Measurements from ENCODE around the gene CMSS1.

DNA sequence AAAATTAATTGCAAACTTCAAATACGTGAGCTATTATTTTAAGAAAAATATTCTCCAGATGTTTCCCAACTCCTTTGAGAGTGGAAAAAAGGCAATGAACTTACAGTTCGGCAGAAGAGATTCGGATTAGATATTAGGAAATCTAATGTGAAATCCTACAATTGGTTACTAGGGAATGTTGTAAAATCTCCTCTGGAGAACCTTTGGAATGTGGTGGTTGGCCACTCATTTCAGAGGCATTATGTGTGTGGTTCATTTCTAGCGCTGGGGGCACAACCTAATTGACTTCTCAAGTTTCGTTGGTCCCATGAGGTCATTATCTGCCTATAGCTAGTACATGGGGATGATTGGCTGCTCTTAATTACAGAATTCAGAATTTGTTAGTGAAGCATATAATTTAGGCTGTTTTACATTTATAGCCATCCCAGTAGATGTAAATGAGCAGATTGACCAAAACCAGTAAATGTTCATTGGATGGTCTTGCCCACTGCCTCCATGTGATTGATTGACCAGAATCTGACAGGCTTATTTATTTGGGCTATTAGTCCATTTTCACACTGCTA, 34.6 kb upstream of the CMSS1 start:
- TF ChIP-seq SP1 (IDR thresholded peaks at IDR 0.05; ENCODE audit: low read depth) = no peak
- no peak for TF ChIP-seq RAD21 (IDR thresholded peaks at IDR 0.05; ENCODE audit: low read depth)
- TF ChIP-seq, protein P1, sequence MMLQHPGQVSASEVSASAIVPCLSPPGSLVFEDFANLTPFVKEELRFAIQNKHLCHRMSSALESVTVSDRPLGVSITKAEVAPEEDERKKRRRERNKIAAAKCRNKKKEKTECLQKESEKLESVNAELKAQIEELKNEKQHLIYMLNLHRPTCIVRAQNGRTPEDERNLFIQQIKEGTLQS (IDR thresholded peaks at IDR 0.05) = no peak
- TF ChIP-seq, protein P2, sequence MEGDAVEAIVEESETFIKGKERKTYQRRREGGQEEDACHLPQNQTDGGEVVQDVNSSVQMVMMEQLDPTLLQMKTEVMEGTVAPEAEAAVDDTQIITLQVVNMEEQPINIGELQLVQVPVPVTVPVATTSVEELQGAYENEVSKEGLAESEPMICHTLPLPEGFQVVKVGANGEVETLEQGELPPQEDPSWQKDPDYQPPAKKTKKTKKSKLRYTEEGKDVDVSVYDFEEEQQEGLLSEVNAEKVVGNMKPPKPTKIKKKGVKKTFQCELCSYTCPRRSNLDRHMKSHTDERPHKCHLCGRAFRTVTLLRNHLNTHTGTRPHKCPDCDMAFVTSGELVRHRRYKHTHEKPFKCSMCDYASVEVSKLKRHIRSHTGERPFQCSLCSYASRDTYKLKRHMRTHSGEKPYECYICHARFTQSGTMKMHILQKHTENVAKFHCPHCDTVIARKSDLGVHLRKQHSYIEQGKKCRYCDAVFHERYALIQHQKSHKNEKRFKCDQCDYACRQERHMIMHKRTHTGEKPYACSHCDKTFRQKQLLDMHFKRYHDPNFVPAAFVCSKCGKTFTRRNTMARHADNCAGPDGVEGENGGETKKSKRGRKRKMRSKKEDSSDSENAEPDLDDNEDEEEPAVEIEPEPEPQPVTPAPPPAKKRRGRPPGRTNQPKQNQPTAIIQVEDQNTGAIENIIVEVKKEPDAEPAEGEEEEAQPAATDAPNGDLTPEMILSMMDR (IDR thresholded peaks at IDR 0.05 in 2 of 3, conservative IDR thresholded peaks at IDR 0.05 in 1 of 3; ENCODE audit: borderline replicate concordance in 1 of 3, insufficient read depth in 1 of 3, low read depth in 2 of 3, low read length in 2 of 3) = no peak
